ENCODE results near the gene PGM2.

DNA sequence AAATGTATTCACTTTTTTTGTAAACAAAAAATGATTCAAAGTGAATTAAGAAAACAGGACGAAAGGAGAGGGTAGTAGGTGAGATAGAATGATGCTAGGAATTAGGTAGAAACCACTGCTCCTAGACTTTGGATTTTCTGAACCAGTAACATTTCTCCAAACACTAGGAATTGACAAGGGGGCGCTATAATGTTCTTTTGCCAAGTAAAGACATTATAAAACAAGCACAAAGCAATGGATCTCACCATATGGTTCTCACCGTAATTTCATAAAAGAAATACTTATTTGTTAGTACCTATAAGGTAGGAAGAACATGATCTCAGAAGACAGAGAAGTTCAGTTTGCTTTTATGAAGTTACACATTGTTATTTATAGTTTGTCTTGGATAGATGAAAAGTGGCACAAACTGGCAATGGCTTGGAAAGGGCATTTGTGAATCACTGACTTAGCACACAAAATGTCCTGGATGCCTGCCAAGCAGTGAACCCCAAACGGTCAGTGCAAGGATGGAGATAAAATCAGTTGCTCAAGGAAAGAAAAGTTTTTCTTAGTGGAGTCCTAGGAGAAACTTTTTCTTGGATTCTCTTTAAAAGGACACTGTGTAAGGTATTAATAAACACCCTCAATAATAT lies 56.3 kb downstream of the PGM2 start:
- TF ChIP-seq, protein P1, sequence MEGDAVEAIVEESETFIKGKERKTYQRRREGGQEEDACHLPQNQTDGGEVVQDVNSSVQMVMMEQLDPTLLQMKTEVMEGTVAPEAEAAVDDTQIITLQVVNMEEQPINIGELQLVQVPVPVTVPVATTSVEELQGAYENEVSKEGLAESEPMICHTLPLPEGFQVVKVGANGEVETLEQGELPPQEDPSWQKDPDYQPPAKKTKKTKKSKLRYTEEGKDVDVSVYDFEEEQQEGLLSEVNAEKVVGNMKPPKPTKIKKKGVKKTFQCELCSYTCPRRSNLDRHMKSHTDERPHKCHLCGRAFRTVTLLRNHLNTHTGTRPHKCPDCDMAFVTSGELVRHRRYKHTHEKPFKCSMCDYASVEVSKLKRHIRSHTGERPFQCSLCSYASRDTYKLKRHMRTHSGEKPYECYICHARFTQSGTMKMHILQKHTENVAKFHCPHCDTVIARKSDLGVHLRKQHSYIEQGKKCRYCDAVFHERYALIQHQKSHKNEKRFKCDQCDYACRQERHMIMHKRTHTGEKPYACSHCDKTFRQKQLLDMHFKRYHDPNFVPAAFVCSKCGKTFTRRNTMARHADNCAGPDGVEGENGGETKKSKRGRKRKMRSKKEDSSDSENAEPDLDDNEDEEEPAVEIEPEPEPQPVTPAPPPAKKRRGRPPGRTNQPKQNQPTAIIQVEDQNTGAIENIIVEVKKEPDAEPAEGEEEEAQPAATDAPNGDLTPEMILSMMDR (IDR thresholded peaks at IDR 0.05; ENCODE audit: low read length): peak; percentile 32; the same call in 1 of the 2 replicates
- no peak for TF ChIP-seq EZH2 (IDR thresholded peaks at IDR 0.05; ENCODE audit: borderline replicate concordance, low read length)

Data from OCI-LY1 (cell line).